PFSK-1 (cell line): ENCODE data around the gene ZFHX3.

Experiments used
- POLR2AphosphoS5 ChIP-seq: IDR thresholded peaks from 2 replicates; pipeline ENCODE4 v1.6.1; 2012; ENCODE audit warnings: low read depth, mild to moderate bottlenecking, control low read depth, low read length, moderate library complexity
- REST ChIP-seq, 2 experiments: IDR thresholded peaks; 2 replicates each; pipeline versions ENCODE4 v1.6.1 to v1.8.0; 2011 to 2012; ENCODE audit warnings: low read depth in 2 of 2, low read length in 2 of 2, control low read depth in 1 of 2, inconsistent platforms in 1 of 2, mild to moderate bottlenecking in 1 of 2, moderate library complexity in 1 of 2; ENCODE audit not compliant: insufficient read depth in 1 of 2
- SIN3A ChIP-seq: IDR thresholded peaks from 2 replicates; pipeline ENCODE4 v1.6.1; 2012; ENCODE audit warnings: mild to moderate bottlenecking, low read length, moderate library complexity, borderline replicate concordance; ENCODE audit not compliant: insufficient read depth
- TAF1 ChIP-seq: IDR thresholded peaks from 2 replicates; pipeline ENCODE4 v1.6.1; 2012; ENCODE audit warnings: low read length, control low read depth, borderline replicate concordance; ENCODE audit not compliant: insufficient read depth

- TF ChIP-seq TAF1 = peak; percentile 39; the same call in 1 of the 2 replicates
- no peak for TF ChIP-seq POLR2AphosphoS5
- TF ChIP-seq REST (IDR thresholded peaks at IDR 0.05; ENCODE audit: insufficient read depth in 1 of 2, low read depth in 2 of 2, low read length in 2 of 2) = peak in 1 of 2 experiments; percentile 70; a peak in 2 of 4 replicates
- peak; percentile 65; the same call in 1 of the 2 replicates for TF ChIP-seq SIN3A
These were observed 27.5 kb downstream of the ZFHX3 start for GRCh38 chr16:73020409-73020884.
